IPS-18c (cell line): ENCODE results near the gene LDLRAD3.

Experiments used
- H3K4me3 ChIP-seq: 2 replicates; pipeline ENCODE4 v1.7.0; 2013; ENCODE audit warnings: low read depth, mild to moderate bottlenecking, low read length, moderate library complexity; ENCODE audit not compliant: insufficient read depth
- H3K9me3 ChIP-seq: one replicate; pipeline ENCODE4 v1.6.1; 2013; ENCODE audit warnings: mild to moderate bottlenecking, low read length, moderate library complexity; ENCODE audit not compliant: control insufficient read depth, insufficient read depth

The LDLRAD3 gene

DNA sequence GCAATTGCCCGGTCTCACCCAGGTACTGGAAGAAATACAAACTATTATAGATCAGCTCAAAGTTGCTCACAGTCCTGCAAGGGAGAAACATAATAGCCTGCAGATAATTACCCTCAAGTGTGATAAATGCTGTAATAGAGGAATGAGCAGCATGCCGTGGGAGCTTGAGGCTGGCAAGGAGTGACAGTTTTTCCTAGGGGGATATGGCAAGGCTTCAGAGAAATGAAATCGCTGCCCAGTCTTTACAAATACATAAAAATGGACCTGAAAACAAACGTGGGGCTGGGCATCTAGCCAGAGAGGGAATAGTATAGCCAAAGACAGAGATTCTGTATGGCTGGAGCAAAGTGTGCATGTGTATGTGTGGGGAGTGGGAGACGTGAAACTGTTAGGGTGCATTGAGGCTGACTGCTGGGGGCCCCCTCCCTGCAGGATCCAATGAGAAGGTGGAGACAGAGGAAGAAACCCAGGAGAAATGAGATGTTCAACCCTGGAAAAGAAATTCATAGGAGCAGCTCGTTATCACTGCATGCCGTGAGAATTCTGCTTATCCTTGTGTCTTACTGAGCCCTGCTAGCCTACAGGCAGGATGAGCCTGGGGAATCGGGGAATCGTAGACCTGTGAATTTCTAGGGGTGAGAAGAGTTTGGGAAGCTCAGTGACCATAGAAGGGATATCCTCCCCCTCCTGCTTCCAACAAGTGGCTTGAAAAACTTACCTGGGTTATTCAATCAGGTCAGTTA lies 167.0 kb downstream of the LDLRAD3 start:
- Histone ChIP-seq H3K4me3 (no peak overlapping the region), H3K9me3 (no peaks in the 10 kb centered on the region)

- no peaks in the 10 kb centered on the region for H3K9me3 ChIP-seq
- H3K4me3 ChIP-seq, result no peak overlapping the region
These were observed 170.2 kb downstream of the LDLRAD3 start for GRCh38 chr11:36114095-36114494.

DNA sequence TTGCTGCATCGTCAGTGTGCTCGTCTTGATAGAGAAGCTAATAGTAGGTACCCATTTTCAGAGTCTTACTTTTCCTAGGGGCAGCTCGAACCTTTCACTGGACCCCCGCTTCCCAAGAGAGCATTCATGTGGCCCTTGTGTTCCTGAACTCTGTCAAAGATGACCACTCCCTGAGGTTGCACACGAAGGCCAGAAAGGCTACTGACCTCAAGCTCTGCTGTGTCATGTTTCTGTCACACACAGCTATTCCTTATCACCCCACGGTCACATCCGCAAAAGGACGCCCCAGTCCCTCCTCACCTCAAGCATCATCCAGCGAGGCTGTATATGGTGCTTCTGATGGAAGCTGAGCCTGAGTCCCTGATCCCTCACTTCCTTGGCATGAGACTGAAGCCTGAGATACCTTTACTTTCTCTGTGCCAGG lies 171.5 kb downstream of the LDLRAD3 start:
- Histone ChIP-seq H3K4me3 (no peak overlapping the region), H3K9me3 (no peaks in the 10 kb centered on the region)

DNA sequence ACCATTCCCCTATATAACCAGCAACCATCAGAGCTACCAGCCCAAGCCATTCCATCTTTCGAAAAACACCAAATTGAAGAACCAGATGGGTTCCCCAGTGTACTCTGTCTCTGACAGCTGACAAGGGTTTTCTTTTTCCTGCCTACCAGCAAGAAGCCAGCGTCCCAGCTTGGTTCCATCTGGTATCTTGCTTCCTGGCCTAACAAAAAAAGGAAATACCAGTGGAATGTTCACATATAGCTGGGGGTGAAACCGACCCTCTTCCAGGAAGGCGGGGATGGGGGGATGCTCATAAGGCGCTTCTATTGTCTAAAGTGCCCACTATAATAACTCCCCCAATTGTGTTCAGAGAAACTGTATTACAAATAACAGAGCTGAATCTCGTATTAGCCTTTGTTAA lies 172.3 kb downstream of the LDLRAD3 start:
- Histone ChIP-seq H3K4me3 (no peak overlapping the region), H3K9me3 (no peaks in the 10 kb centered on the region)

- H3K9me3 ChIP-seq, result no peaks in the 10 kb centered on the region
These were observed 174.2 kb downstream of the LDLRAD3 start for GRCh38 chr11:36118084-36118483.

GRCh38 chr11:36119300-36119699 lies 175.4 kb downstream of the LDLRAD3 start:
- H3K9me3 ChIP-seq, result no peaks in the 10 kb centered on the region
- H3K4me3 ChIP-seq, result no peak overlapping the region

More at GRCh38 chr11:36118084-36118483, 174.2 kb downstream of the LDLRAD3 start:
- H3K4me3 ChIP-seq, result no peak overlapping the region

DNA sequence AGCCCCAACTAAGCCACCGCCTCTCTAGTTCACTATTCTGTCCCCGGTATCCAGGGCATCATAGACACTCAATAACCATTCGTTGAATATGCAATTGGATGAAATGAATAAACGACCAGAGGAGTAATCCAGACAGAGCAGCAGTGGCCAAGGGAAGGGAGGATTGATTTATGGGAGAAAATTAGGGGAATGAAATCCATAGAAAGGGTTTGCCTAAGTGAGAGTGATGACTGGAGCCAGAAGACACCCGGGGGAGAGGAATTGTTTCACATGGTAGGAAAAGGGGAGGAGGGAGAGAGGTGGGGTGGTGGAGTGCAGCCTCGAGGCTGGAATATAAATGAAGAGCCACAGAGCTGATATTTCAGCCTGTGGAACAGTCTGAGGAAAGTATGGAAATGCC lies 177.2 kb downstream of the LDLRAD3 start:
- no peak overlapping the region for H3K4me3 ChIP-seq
- H3K9me3 ChIP-seq, result no peaks in the 10 kb centered on the region

DNA sequence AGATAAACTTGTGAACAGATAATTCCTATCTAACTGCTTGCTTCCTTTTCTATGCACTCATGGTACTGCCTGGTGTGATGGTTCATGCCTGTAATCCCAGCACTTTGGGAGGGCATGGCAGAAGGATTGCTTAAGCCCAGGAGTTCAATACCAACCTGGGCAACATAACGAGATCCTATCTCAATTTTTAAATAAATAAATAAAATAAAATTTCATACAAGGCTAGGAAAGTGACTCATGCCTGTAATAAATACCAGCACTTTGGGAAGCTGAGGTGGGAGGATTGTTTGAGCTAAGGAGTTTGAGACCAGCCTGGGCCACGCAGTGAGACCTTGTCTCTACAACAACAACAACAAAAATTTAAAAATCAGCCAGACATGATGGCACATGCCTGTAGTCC lies 178.8 kb downstream of the LDLRAD3 start:
- H3K9me3 ChIP-seq, result no peaks in the 10 kb centered on the region
- no peak overlapping the region for H3K4me3 ChIP-seq

- H3K4me3 ChIP-seq, result no peak overlapping the region
- no peaks in the 10 kb centered on the region for H3K9me3 ChIP-seq
These were observed 179.7 kb downstream of the LDLRAD3 start for GRCh38 chr11:36123336-36124101.

- H3K9me3 ChIP-seq, result no peaks in the 10 kb centered on the region
These were observed 182.8 kb downstream of the LDLRAD3 start for GRCh38 chr11:36126678-36127077.

DNA sequence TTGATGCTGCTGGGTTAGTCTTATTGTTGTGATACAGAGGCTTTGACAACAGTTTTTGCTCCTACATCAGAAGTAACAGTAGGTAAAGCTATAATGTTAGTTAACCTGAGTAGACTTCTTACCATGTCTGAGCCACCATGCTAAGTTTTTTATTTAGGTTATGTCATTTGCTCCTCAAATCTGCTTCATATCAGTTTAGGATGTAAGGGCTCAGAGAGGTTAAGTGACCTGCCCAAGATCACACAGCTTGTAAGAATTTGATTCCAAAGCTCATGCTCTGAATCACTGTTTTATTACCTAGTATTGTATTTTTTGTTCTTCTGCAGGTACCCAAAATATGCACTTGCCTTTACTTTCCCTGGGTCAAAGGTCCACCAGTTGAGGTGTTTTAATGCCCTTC lies 183.7 kb downstream of the LDLRAD3 start:
- H3K9me3 ChIP-seq, result no peaks in the 10 kb centered on the region

More at GRCh38 chr11:36126678-36127077, 182.8 kb downstream of the LDLRAD3 start:
- H3K4me3 ChIP-seq, result no peak overlapping the region

DNA sequence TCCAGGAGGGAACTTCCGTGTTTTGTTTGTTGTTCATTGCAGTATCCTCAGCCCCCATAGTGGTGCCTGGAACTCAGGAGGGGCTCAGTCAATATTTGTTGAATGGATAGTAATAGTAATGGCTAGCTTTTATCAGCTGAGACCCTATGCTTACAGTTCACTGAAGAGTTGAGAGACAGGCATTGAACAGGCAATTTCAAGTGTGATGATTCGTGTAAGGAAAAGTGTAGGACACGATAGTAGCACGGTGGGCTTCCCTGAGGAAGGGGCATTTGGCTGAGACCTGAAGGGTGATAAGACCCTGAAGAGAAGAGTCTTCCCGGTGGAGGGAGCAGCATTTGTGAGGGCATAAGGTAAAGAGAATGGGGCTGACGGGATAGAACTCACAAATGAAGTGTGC lies 186.1 kb downstream of the LDLRAD3 start:
- no peak overlapping the region for H3K4me3 ChIP-seq
- H3K9me3 ChIP-seq, result no peaks in the 10 kb centered on the region

More for the DNA sequence above, 183.7 kb downstream of the LDLRAD3 start:
- no peak overlapping the region for H3K4me3 ChIP-seq

DNA sequence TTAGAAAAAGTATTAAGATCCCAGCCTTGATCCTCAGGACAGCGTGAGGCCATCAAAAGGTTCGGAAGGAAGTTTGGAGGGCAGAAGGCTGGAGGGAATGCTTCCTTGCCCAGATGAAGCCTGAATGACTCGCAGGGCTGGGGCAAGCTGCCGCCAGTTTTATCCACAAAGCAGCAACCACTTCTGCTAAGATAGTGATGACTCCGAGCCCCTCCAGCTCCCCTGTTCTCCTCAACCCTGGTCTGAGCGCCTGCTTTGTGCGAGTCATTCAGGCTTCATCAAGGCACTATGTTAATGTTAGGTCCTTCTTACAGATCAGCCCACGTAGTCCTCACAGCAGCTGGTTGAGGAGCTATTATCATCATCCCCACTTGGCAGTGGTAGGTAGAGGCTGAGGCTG lies 186.5 kb downstream of the LDLRAD3 start:
- no peak overlapping the region for H3K4me3 ChIP-seq
- H3K9me3 ChIP-seq, result no peaks in the 10 kb centered on the region

GRCh38 chr11:36131721-36132397 lies 188.0 kb downstream of the LDLRAD3 start:
- Histone ChIP-seq H3K4me3 (no peak overlapping the region), H3K9me3 (no peaks in the 10 kb centered on the region)

DNA sequence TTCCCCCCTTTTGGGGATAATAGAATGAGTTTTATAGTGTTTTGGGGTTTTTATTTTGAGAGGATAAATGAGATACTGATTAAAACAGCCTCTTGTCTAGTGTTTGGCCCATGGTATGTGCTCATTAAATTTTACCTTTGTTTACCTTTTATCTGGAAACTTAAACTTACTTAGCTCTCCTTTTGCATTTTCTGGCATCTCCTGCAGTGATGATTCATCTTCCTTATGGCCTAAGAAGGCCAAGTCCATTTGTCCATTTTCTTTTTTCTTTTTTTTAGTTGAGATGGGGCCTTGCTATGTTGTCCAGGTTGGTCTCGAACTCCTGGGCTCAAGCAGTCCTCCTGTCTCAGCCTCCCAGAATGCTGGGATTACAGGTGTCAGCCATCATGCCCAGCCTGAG lies 189.1 kb downstream of the LDLRAD3 start:
- H3K9me3 ChIP-seq, result no peaks in the 10 kb centered on the region
- no peak overlapping the region for H3K4me3 ChIP-seq

DNA sequence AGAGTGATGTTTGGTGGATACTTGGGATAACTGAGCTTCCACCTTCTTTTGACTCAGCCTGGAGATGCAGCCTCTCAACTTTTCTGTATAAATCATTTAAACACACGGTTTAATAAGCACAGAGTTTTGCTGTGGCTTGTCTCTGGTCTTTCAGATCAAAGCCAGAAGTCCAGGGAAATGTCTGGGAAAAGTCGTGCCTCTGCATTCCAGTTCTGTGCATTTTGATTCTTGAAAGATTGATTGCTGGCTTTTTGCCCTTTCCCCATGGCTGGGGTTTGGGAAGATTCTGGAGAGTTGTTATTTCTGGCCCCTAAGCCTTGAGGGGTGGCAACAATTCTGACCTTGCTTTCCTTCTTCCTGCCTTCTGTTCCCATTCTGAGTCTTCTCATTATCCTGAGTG lies 191.2 kb downstream of the LDLRAD3 start:
- no peak overlapping the region for H3K4me3 ChIP-seq

GRCh38 chr11:36139767-36140166 lies 195.9 kb downstream of the LDLRAD3 start:
- H3K4me3 ChIP-seq, result no peak overlapping the region

More for the DNA sequence above, 191.2 kb downstream of the LDLRAD3 start:
- no peaks in the 10 kb centered on the region for H3K9me3 ChIP-seq

More at GRCh38 chr11:36139767-36140166, 195.9 kb downstream of the LDLRAD3 start:
- peaks cover 3% of the 10 kb centered on the region for H3K9me3 ChIP-seq
